HG03135 (cell line): ENCODE data around the gene TTC21A.

Source experiments
- ATAC-seq: cut with Tn5 transposase; IDR thresholded peaks from one replicate; pipeline ENCODE4 v1.9.1; 2021; ENCODE audit warnings: mild to moderate bottlenecking, moderate library complexity; ENCODE audit not compliant: unreplicated experiment

The TTC21A gene

GRCh38 chr3:39177708-39178332 is 70.3 kb downstream of the TTC21A start:
- ATAC-seq: no peak

- ATAC-seq: no peak
Measured at GRCh38 chr3:39178553-39178952, 71.1 kb downstream of the TTC21A start.

- ATAC-seq: no peak
Measured at GRCh38 chr3:39180183-39180545, 72.7 kb downstream of the TTC21A start.

- peak; percentile 93 for ATAC-seq
Measured at GRCh38 chr3:39180546-39181346, 73.3 kb downstream of the TTC21A start.

- ATAC-seq: no peak
Measured at GRCh38 chr3:39181408-39182335, 74.2 kb downstream of the TTC21A start.

- ATAC-seq: no peak
Measured at GRCh38 chr3:39183211-39184080, 76.0 kb downstream of the TTC21A start.

- ATAC-seq: no peak
Measured at GRCh38 chr3:39184081-39184967, 76.8 kb downstream of the TTC21A start.

GRCh38 chr3:39184968-39185285 is 77.4 kb downstream of the TTC21A start:
- no peak for ATAC-seq

- no peak for ATAC-seq
Measured at GRCh38 chr3:39185326-39185958, 78.0 kb downstream of the TTC21A start.

- no peak for ATAC-seq
Measured at GRCh38 chr3:39185959-39186691, 78.6 kb downstream of the TTC21A start.

GRCh38 chr3:39186692-39187151 is 79.2 kb downstream of the TTC21A start:
- ATAC-seq: no peak

- ATAC-seq: no peak
Measured at GRCh38 chr3:39187372-39188155, 80.1 kb downstream of the TTC21A start.
